ENCODE results near the gene PCCA.

The PCCA gene

DNA sequence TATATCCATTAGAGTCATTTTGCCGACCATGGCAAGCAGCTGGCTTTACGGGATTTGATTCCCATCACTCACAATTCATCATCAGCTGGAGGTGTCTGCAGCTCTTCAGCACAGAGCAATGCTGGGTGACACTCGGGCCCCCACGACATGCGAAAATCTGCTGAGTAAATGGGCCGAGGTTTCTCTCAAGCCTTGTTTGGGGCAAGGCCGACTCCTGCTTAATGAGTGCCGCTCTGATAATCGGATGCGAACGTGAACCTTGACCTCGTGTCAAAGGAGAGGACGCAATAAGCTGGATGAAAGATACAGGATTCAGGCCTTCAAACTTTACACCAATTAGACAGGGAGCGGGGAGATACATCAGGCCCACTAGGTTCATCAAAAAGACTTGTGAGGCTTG, 434.5 kb downstream of the PCCA start:
- no peak for TF ChIP-seq GATA2 (IDR thresholded peaks at IDR 0.05; ENCODE audit: low read depth, low read length)

GRCh38 chr13:100523981-100524386, 435.1 kb downstream of the PCCA start:
- no peak for TF ChIP-seq GATA2 (IDR thresholded peaks at IDR 0.05; ENCODE audit: low read depth, low read length)
- TF ChIP-seq GATA3 (IDR thresholded peaks at IDR 0.05; ENCODE audit: low read depth, low read length), result no peak

DNA sequence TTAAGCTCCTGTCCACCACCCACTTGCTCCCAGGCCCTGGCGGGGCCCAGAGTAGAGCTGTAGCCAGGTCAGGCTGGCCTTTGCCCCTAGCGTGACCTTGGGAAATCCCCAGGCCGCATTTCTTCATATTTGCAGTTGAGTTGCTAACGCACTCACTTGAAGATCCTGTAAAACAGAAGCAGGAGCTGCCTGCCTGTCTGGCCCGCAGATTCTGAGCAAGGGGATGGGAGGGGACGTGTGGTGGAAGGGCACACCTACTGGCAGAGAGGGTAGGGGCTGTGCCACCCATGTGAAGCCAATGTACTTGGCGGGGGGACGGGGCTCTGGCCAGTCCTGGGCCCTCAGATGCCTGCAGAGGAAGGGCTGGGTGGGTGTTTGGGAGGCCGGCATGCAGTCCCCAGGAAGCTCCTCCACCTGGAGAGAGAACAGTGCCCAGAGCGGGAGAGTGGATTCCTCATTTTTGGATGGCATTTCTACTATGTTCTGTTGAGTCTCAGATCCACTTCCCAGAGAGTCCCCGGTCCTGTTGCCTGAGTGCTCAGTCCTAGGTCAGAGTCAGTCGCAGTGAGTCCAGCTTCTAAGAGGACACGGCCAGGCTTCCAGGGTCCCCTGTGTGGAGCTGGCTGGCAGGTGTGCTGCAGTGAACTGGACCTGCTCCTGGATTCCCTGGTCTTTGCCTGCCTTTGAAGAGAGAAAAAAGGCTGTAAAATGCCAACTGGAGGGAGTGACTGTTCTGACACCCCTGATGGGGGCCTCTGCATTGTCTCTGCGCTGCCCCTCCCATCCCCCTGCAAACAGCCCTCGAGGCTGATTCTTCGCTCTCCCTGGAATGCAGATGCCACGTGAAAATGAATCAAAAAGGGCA, 436.8 kb downstream of the PCCA start:
- TF ChIP-seq GATA2 (IDR thresholded peaks at IDR 0.05; ENCODE audit: low read depth, low read length), result no peak
- no peak for TF ChIP-seq GATA3 (IDR thresholded peaks at IDR 0.05; ENCODE audit: low read depth, low read length)

DNA sequence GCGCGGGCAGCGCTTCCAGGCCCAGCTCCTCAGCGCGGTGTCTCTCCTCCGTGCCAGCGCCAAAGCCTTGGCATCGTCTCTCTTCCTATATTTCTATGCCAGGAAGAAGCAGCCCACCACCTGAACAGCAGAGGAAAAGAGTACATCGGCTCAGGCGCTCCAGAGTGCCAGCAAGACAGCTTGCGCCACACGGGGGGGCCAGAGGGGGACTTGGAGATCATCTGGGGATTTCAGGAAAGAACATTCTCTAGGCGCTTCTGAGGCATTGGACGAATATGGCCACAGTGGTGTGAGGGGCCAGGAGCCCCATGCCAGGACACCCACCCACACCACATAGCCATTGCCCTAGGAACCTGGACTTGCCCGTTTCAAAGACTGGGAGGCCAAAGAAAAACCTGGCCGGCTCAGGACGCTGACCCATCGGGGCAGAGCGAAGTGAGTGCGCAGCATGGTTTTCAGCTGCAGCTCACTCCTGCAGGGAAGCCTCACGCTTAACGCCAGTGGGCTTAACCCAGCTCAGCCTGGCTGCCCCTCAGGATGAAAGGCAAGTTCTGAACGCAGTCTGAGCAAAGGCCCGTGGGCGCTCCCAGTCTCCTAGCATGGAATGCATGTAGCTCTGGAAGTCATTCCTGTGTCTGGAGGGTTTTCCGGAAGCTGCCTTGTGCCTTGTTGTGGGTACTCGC, 437.6 kb downstream of the PCCA start:
- TF ChIP-seq GATA3 (IDR thresholded peaks at IDR 0.05; ENCODE audit: low read depth, low read length) (no peak), GATA2 (IDR thresholded peaks at IDR 0.05; ENCODE audit: low read depth, low read length) (no peak)

DNA sequence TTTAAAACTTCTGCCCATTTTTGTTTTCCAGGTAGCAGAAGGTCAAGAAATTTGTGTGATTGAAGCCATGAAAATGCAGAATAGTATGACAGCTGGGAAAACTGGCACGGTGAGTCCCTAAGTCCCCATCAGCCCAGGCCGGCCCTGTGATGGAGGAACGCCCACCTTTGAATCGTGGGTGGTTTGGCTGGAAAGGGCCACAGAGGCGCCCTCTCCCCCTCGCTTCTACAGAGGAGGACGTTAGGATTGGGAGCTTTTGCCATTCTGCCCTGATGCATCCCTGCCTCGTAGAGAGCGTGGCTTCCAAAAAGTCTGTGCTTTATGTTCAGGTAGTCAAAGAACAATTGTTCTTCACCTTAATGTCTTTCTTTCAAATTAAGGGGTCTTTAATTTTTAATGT, 438.8 kb downstream of the PCCA start:
- TF ChIP-seq GATA2 (IDR thresholded peaks at IDR 0.05; ENCODE audit: low read depth, low read length), result no peak

GRCh38 chr13:100528353-100528752, 439.5 kb downstream of the PCCA start:
- no peak for TF ChIP-seq GATA2 (IDR thresholded peaks at IDR 0.05; ENCODE audit: low read depth, low read length)
- no peak for TF ChIP-seq GATA3 (IDR thresholded peaks at IDR 0.05; ENCODE audit: low read depth, low read length)

DNA sequence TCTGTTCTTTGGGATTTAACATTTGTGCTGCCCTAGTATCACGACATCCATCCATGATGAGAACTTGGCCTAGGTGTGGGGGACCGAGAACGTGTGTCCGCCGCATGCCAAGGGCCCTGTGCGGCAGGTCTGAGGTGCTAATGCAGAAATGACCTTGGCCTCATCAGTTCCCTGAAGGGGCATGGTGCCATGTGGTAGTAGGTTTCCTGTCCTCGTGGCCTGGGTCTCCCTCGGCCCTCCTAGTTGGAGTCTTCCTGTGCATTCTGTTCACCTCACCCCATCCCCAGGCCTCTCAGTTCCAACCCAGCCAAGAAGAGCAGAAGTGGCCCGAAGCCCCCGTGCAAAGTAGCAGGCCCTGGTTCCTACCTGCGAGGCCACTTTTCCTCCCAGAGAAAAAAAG, 439.9 kb downstream of the PCCA start:
- TF ChIP-seq GATA2 (IDR thresholded peaks at IDR 0.05; ENCODE audit: low read depth, low read length) (no peak), GATA3 (IDR thresholded peaks at IDR 0.05; ENCODE audit: low read depth, low read length) (no peak)

- TF ChIP-seq GATA3 (IDR thresholded peaks at IDR 0.05; ENCODE audit: low read depth, low read length) (no peak), GATA2 (IDR thresholded peaks at IDR 0.05; ENCODE audit: low read depth, low read length) (no peak)
These were observed 440.9 kb downstream of the PCCA start for GRCh38 chr13:100529666-100530377.

- TF ChIP-seq GATA3 (IDR thresholded peaks at IDR 0.05; ENCODE audit: low read depth, low read length), result no peak
- TF ChIP-seq GATA2 (IDR thresholded peaks at IDR 0.05; ENCODE audit: low read depth, low read length), result no peak
These were observed 441.8 kb downstream of the PCCA start for GRCh38 chr13:100530671-100531213.

- TF ChIP-seq GATA2 (IDR thresholded peaks at IDR 0.05; ENCODE audit: low read depth, low read length) (no peak), GATA3 (IDR thresholded peaks at IDR 0.05; ENCODE audit: low read depth, low read length) (no peak)
These were observed 443.3 kb downstream of the PCCA start for GRCh38 chr13:100532090-100532766.

GRCh38 chr13:100532836-100533435, 444.0 kb downstream of the PCCA start:
- TF ChIP-seq GATA3 (IDR thresholded peaks at IDR 0.05; ENCODE audit: low read depth, low read length), result no peak
- no peak for TF ChIP-seq GATA2 (IDR thresholded peaks at IDR 0.05; ENCODE audit: low read depth, low read length)

DNA sequence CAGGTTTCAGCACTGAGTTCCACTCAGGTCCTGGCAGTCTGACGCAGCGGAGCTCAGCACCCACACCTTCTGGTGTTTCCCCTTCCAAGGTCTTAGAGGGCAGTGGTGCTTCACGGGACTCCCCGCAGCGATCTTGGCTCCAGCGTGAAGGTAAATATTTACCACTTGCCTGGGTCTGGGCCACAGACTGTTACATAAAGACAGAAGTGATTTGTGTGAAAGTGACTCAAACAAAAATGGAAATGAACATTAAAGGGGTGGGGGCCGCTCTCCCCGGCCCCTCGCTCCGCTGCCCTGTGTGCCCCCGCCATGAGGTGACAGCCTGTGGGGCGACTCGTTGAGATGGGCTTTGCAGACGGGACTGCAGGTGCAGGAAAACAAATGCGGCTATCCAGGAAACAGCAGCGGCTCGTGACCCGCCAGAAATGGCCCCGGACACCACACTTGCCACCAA, 444.7 kb downstream of the PCCA start:
- TF ChIP-seq GATA2 (IDR thresholded peaks at IDR 0.05; ENCODE audit: low read depth, low read length) (no peak), GATA3 (IDR thresholded peaks at IDR 0.05; ENCODE audit: low read depth, low read length) (no peak)

GRCh38 chr13:100534147-100534843, 445.4 kb downstream of the PCCA start:
- TF ChIP-seq GATA3 (IDR thresholded peaks at IDR 0.05; ENCODE audit: low read depth, low read length) (no peak), GATA2 (IDR thresholded peaks at IDR 0.05; ENCODE audit: low read depth, low read length) (no peak)

Data from SH-SY5Y (cell line).